Esophagus muscularis mucosa (tissue), 4 donors: ENCODE results near the gene MTFMT.
"Not testable (repeated sequence)": the region's sequence is repeated elsewhere in the genome, so short reads cannot be mapped to it uniquely, and the experiment has no call there.

ENCODE experiments used
- CTCF ChIP-seq, 3 experiments: fragments of 200-600 bp in 2 of 3; fragments of 450-650 bp in 1 of 3; sonication (generic) in 2 of 3; IDR thresholded peaks; one replicate each; pipeline ENCODE4 v1.5.1; 2017 to 2019; ENCODE audit warnings: antibody characterized with exemption in 3 of 3, mild to moderate bottlenecking in 2 of 3, moderate library complexity in 1 of 3
- EP300 ChIP-seq: sonication (generic); formaldehyde crosslinking; IDR thresholded peaks from one replicate; pipeline ENCODE4 v1.6.1; 2017; ENCODE audit warnings: antibody characterized with exemption
- POLR2A ChIP-seq: fragments of 450-650 bp; IDR thresholded peaks from one replicate; pipeline ENCODE4 v1.6.1; 2017; ENCODE audit warnings: antibody characterized with exemption, moderate library complexity, mild to moderate bottlenecking, low read depth
- POLR2AphosphoS5 ChIP-seq, 2 donors: sonication (generic); formaldehyde crosslinking; IDR thresholded peaks; one replicate each; pipeline ENCODE4 v1.6.1; 2017; ENCODE audit warnings: antibody characterized with exemption in 2 of 2

- not testable (repeated sequence) for TF ChIP-seq CTCF (IDR thresholded peaks at IDR 0.05); EP300; POLR2AphosphoS5 (IDR thresholded peaks at IDR 0.05); POLR2A
These were observed 45.5 kb upstream of the MTFMT start for GRCh38 chr15:65074946-65075345.
